Measurements from ENCODE around the gene KCMF1. TPM values are rescaled to one million over a fixed set of nuclear protein-coding genes. Genes with fewer than 3 reads are reported as not detected.
"Not testable (repeated sequence)": the region's sequence is repeated elsewhere in the genome, so short reads cannot be mapped to it uniquely, and the experiment has no call there.

The KCMF1 gene
- total and polyA plus RNA-seq, 2 experiments from 2014 or later = 30.7 to 47.8 TPM

DNA sequence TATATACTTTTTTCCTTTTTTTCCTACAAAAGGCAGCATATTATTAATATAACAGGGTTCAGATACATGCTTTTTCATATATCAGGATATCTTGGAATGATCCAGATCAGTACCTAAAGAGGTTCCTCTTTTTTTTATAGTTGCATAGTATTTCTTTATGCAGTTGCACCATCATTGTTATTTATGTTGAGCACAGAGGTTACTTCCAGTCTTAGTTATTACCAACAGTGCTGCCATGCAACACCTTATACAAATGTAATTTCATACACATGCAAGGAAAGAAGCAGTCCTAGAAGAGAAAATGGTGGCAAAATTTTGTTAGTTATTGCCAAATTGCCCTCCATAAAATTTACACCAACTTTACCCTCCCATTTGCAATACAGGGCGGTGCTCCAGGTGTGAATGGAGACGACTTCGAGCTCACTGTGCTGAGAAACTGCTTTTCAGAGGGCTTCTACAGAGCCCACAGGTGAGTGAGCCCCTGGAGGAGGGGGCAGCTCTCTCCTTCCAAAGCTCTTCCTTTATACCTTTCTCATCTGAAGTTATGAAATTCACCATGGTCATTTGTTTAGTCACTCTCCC lies 30.0 kb upstream of the KCMF1 start:
- Histone ChIP-seq H3K27ac (no peak overlapping the region), H3K4me1 (ENCODE audit: low read depth) (no peaks in the 10 kb centered on the region), H3K36me3 (no peaks in the 10 kb centered on the region), H3K9me3 (ENCODE audit: low read depth) (no peaks in the 10 kb centered on the region), H3K27me3 (no peaks in the 10 kb centered on the region), H3K4me3 (no peak overlapping the region)
- DNase-seq (ENCODE audit: low read depth in 1 of 2, low spot score in 1 of 2) = no peak
- TF ChIP-seq, protein P1, sequence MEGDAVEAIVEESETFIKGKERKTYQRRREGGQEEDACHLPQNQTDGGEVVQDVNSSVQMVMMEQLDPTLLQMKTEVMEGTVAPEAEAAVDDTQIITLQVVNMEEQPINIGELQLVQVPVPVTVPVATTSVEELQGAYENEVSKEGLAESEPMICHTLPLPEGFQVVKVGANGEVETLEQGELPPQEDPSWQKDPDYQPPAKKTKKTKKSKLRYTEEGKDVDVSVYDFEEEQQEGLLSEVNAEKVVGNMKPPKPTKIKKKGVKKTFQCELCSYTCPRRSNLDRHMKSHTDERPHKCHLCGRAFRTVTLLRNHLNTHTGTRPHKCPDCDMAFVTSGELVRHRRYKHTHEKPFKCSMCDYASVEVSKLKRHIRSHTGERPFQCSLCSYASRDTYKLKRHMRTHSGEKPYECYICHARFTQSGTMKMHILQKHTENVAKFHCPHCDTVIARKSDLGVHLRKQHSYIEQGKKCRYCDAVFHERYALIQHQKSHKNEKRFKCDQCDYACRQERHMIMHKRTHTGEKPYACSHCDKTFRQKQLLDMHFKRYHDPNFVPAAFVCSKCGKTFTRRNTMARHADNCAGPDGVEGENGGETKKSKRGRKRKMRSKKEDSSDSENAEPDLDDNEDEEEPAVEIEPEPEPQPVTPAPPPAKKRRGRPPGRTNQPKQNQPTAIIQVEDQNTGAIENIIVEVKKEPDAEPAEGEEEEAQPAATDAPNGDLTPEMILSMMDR (IDR thresholded peaks at IDR 0.05; ENCODE audit: low read depth, low read length) = no peak

DNA sequence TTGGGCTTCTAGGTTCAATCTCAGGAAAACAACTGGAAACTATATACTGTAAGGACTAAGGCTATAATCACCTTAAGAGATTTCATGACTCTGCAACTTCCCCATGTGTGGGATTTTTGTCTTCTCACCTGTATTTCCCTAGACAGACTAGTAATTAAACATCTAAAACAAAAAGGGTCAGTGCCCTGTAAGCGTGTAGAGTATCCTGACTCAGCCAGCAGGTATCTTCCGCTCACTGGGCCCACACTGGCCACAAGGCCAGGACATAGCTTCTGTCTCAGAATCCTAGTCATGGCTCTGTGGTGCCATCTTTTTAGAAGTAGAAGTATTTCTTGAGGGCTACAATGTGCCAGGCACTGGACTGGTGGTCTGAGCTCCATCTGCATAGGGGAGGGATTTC lies 28.8 kb upstream of the KCMF1 start:
- TF ChIP-seq, protein P1 (IDR thresholded peaks at IDR 0.05; ENCODE audit: low read depth, low read length) = no peak
- Histone ChIP-seq H3K9me3 (ENCODE audit: low read depth) (no peaks in the 10 kb centered on the region), H3K36me3 (no peaks in the 10 kb centered on the region), H3K27me3 (no peaks in the 10 kb centered on the region), H3K4me3 (no peak overlapping the region), H3K27ac (no peak overlapping the region), H3K4me1 (ENCODE audit: low read depth) (no peaks in the 10 kb centered on the region)
- DNase-seq (ENCODE audit: low read depth in 1 of 2, low spot score in 1 of 2) = no peak

DNA sequence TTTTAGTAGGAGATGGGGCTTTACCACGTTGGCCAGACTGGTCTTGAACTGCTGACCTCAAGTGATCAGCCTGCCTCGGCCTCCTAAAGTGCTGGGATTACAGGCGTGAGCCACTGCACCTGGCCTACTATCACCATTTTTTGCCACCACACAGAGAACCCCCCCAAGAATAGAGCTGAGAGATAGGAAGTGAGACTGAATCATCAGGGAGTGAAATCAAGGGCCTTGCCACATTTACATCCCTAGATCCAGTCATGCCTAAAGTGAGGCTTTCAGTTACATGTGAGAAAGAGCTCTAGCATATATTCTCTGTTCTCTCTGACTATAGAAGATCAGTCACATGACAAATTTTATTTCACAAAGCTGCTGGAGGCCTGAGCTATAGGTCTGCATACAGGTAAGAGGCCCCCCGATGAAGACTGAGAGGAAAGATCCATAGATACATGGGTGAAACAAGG lies 28.0 kb upstream of the KCMF1 start:
- no peak overlapping the region for H3K27ac ChIP-seq
- TF ChIP-seq, protein P1 (IDR thresholded peaks at IDR 0.05; ENCODE audit: low read depth, low read length) = no peak
- H3K27me3 ChIP-seq = no peaks in the 10 kb centered on the region
- H3K4me1 ChIP-seq (ENCODE audit: low read depth) = no peaks in the 10 kb centered on the region
- peak in 1 of 2 donors; percentile 22 for DNase-seq (ENCODE audit: low read depth in 1 of 2, low spot score in 1 of 2)
- no peak overlapping the region for H3K4me3 ChIP-seq
- H3K36me3 ChIP-seq = no peaks in the 10 kb centered on the region
- H3K9me3 ChIP-seq (ENCODE audit: low read depth) = no peaks in the 10 kb centered on the region

DNA sequence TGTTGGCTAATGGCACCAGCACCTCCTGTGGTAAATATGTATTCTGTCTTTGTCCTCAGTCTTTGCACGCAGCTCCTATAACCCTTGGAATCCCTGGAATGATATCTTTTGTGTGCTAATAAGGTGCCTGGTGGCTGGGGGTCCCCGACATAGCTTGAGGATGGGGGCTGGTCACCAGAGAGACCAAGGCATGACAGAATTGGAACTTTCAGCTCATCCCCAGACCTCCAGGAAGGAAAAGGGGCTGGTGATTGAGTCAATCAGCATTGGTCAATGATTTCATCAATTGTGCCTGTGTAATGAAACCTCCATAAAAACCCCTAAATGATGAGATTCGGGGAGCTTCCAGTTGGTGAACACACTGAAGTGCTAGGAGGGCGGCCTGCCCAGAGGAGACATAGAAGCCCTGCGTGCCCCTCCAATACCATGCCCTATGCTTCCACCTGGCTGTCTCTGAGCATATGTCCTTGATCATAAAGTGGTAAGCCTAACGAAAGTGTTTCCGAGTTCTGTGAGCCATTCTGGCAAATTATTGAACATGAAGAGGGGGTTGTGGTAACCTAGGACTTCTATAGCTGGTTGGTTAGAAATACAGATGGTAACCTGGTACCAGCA lies 26.6 kb upstream of the KCMF1 start:
- H3K4me3 ChIP-seq = no peak overlapping the region
- TF ChIP-seq, protein P1 (IDR thresholded peaks at IDR 0.05; ENCODE audit: low read depth, low read length) = no peak

DNA sequence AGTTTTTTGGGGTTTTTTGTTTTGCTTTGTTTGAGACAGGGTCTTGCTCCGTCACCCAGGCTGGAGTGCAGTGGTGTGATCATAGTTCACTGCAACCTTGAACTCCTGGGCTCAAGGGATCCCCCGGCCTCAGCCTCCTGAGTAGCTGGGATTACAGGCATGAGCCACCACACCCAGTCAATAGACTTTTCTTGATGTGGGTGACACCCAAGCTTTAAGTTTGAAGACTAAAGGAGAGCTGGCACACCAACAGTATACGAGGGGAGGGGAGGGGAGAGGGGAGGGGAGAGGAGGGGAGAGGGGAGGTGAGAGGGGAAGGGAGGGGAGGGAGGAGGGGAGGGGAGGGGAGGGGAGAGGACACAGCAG lies 25.1 kb upstream of the KCMF1 start:
- H3K36me3 ChIP-seq; H3K27ac ChIP-seq; H3K4me1 ChIP-seq (ENCODE audit: low read depth); H3K27me3 ChIP-seq; DNase-seq (ENCODE audit: low read depth in 1 of 2, low spot score in 1 of 2); H3K9me3 ChIP-seq (ENCODE audit: low read depth); H3K4me3 ChIP-seq: not testable (repeated sequence)

More for the DNA sequence above, 26.6 kb upstream of the KCMF1 start:
- Histone ChIP-seq H3K4me1 (ENCODE audit: low read depth) (no peaks in the 10 kb centered on the region), H3K36me3 (no peaks in the 10 kb centered on the region), H3K9me3 (ENCODE audit: low read depth) (no peaks in the 10 kb centered on the region), H3K27me3 (no peaks in the 10 kb centered on the region), H3K27ac (no peak overlapping the region)
- DNase-seq (ENCODE audit: low read depth in 1 of 2, low spot score in 1 of 2) = no peak

DNA sequence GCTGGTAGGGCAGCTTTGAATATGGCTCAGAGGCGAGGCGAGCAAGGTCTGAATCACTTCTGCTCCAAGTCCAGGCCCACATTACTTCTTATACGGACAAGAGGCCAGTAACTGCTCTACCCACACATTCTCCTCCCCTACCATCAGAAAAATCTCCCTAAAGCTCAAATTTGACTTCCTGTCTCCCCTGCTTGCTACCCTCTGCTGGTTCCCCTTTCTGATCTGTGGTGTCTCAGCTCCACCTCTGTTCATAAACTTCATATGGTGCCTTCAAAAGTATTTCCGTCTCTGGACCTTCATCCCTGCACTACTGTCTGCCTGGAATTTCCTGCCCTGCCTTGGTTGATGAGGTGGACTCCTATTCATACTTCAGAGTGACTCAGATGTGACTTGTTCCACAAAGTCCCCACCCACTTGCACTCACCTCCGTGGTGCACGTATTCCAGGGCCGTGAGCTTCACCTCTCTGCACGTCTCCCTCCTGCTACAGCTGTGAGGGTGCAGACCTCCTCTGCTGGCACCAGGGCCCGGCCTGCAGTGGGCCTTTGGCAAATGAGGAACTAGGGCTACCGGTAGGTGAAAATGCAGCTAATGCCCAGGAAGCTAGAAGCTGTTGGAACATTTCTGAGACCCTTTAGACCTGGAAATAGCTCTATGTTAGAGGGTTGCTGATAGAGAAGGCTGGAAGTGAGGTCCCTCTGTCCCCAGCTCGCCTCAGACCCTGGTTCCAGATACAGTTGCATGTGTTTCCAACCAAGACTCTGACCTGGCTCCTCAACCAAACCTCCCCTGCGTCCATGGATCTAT lies 24.6 kb upstream of the KCMF1 start:
- Histone ChIP-seq H3K4me1 (ENCODE audit: low read depth) (no peaks in the 10 kb centered on the region), H3K4me3 (no peak overlapping the region), H3K9me3 (ENCODE audit: low read depth) (no peaks in the 10 kb centered on the region), H3K36me3 (no peaks in the 10 kb centered on the region), H3K27me3 (no peaks in the 10 kb centered on the region), H3K27ac (no peak overlapping the region)
- DNase-seq (ENCODE audit: low read depth in 1 of 2, low spot score in 1 of 2) = peak in 1 of 2 donors; percentile 33
- TF ChIP-seq, protein P1 (IDR thresholded peaks at IDR 0.05; ENCODE audit: low read depth, low read length) = no peak
